CD14-positive monocyte (primary cell): ENCODE measurements around the gene GNS. TPM values are rescaled to one million over a fixed set of nuclear protein-coding genes. Genes with fewer than 3 reads are reported as not detected.

Experiments used
- DNase-seq, 3 donors: peaks; one replicate each; pipeline ENCODE4 v3.0.0-alpha.2; 2011 to 2022
- H2AFZ ChIP-seq: 2 replicates; pipeline ENCODE4 v1.6.0; 2012; ENCODE audit warnings: mild to moderate bottlenecking, low read depth, low read length, inconsistent platforms; ENCODE audit not compliant: insufficient read depth, poor library complexity, severe bottlenecking
- H3K27ac ChIP-seq, 2 donors: 1 replicate in 1 of 2; 2 replicates in 1 of 2; pipeline ENCODE4 v1.5.1; 2012 to 2013; ENCODE audit warnings: low read length in 2 of 2, control low read depth in 1 of 2, inconsistent platforms in 1 of 2, low read depth in 1 of 2, mild to moderate bottlenecking in 1 of 2
- H3K27me3 ChIP-seq, 2 donors: one replicate each; pipeline versions ENCODE4 v1.6.0 to v1.6.1; 2011 to 2013; ENCODE audit warnings: low read length in 2 of 2; ENCODE audit not compliant: control insufficient read depth in 2 of 2, insufficient read depth in 2 of 2
- H3K36me3 ChIP-seq, 2 donors: replicated peaks in 1 of 2; 1 replicate in 1 of 2; 2 replicates in 1 of 2; pipeline versions ENCODE4 v1.5.1 to v1.6.1; 2012 to 2013; ENCODE audit warnings: low read length in 2 of 2, control low read depth in 1 of 2, inconsistent platforms in 1 of 2, mild to moderate bottlenecking in 1 of 2; ENCODE audit not compliant: insufficient read depth in 2 of 2, control insufficient read depth in 1 of 2
- H3K4me1 ChIP-seq, 2 donors: 1 replicate in 1 of 2; 2 replicates in 1 of 2; pipeline versions ENCODE4 v1.5.1 to v1.6.1; 2012 to 2013; ENCODE audit warnings: low read length in 2 of 2, control low read depth in 1 of 2, inconsistent platforms in 1 of 2, mild to moderate bottlenecking in 1 of 2, moderate library complexity in 1 of 2; ENCODE audit not compliant: insufficient read depth in 2 of 2, control insufficient read depth in 1 of 2
- H3K4me2 ChIP-seq: replicated peaks from 2 replicates; pipeline ENCODE3; 2012; ENCODE audit warnings: low read length, moderate library complexity, mild to moderate bottlenecking; ENCODE audit not compliant: poor library complexity, severe bottlenecking; ENCODE audit errors: extremely low read depth
- H3K4me3 ChIP-seq, 3 experiments: fragments of 200-600 bp in 1 of 3; sonication (generic) in 1 of 3; replicated peaks in 1 of 3; 1 replicate in 2 of 3; 2 replicates in 1 of 3; pipeline ENCODE4 v1.5.1; 2011 to 2013; ENCODE audit warnings: low read length in 3 of 3, mild to moderate bottlenecking in 3 of 3, control low read depth in 2 of 3, low read depth in 2 of 3, inconsistent platforms in 1 of 3, moderate library complexity in 1 of 3
- H3K79me2 ChIP-seq: 2 replicates; pipeline ENCODE4 v1.6.0; 2012; ENCODE audit warnings: mild to moderate bottlenecking, control low read depth, inconsistent platforms, low read length, moderate library complexity; ENCODE audit not compliant: insufficient read depth
- H3K9ac ChIP-seq: 2 replicates; pipeline ENCODE4 v1.6.0; 2017; ENCODE audit warnings: low read length, mild to moderate bottlenecking; ENCODE audit not compliant: insufficient read depth, poor library complexity, severe bottlenecking
- H3K9me3 ChIP-seq, 2 donors: replicated peaks in 1 of 2; 1 replicate in 1 of 2; 2 replicates in 1 of 2; pipeline versions ENCODE4 v1.5.1 to v1.6.1; 2012 to 2013; ENCODE audit warnings: low read length in 2 of 2, control low read depth in 1 of 2; ENCODE audit not compliant: control insufficient read depth in 1 of 2, insufficient read depth in 1 of 2
- H4K20me1 ChIP-seq: 2 replicates; pipeline ENCODE4 v1.6.0; 2012; ENCODE audit warnings: mild to moderate bottlenecking, low read length, control low read depth, moderate library complexity; ENCODE audit not compliant: insufficient read depth
- H3K27ac Mint-ChIP-seq, 7 donors: one replicate each; pipeline ENCODE4 v1.8.0; 2020; ENCODE audit warnings: mild to moderate bottlenecking in 7 of 7, mixed read lengths in 7 of 7, moderate library complexity in 6 of 7, inconsistent platforms in 2 of 7
- H3K27me3 Mint-ChIP-seq, 3 donors: one replicate each; pipeline ENCODE4 v1.8.0; 2021 to 2022; ENCODE audit warnings: low read depth in 3 of 3, mild to moderate bottlenecking in 3 of 3, mixed read lengths in 3 of 3, moderate library complexity in 3 of 3, inconsistent platforms in 1 of 3
- H3K36me3 Mint-ChIP-seq, 2 donors: one replicate each; pipeline ENCODE4 v1.8.0; 2020; ENCODE audit warnings: mixed read lengths in 2 of 2, inconsistent platforms in 1 of 2, mild to moderate bottlenecking in 1 of 2
- H3K4me1 Mint-ChIP-seq: one replicate; pipeline ENCODE4 v1.8.0; 2020; ENCODE audit warnings: mild to moderate bottlenecking, mixed read lengths
- H3K4me3 Mint-ChIP-seq, 2 donors: one replicate each; pipeline ENCODE4 v1.8.0; 2020; ENCODE audit warnings: mild to moderate bottlenecking in 2 of 2, mixed read lengths in 2 of 2, moderate library complexity in 1 of 2
- H3K9me3 Mint-ChIP-seq, 7 donors: one replicate each; pipeline ENCODE4 v1.8.0; 2020 to 2022; ENCODE audit warnings: mixed read lengths in 7 of 7, mild to moderate bottlenecking in 6 of 7, moderate library complexity in 6 of 7, inconsistent platforms in 2 of 7
- CTCF ChIP-seq: fragments of 200-600 bp; IDR thresholded peaks from one replicate; pipeline ENCODE4 v1.8.0; 2022; ENCODE audit warnings: antibody characterized with exemption, mild to moderate bottlenecking
- WGBS: methylation state at CpG from one replicate; pipeline ENCODE4 v1.1.5; 2013; ENCODE audit warnings: missing lambda C conversion rate; ENCODE audit not compliant: insufficient coverage; 5-methylcytosine and 5-hydroxymethylcytosine counted together
- intact Hi-C, 2 donors: fragments of 100-400 bp; cut with micrococcal nuclease; formaldehyde crosslinking; loops; one replicate each; pipeline versions ENCODE4 v1.15.0 to v1.15.1; 2023
- polyA plus RNA-seq, 3 donors: library from polyadenylated mRNA; depleted of rRNA in 1 of 3; unstranded in 2 of 3; stranded (reverse) in 1 of 3; fragments of 300-500 nt in 2 of 3; fragments of >200 nt in 1 of 3; fragmentation: Illumina TruSeq in 2 of 3; gene quantifications; 1 replicate in 2 of 3; 2 replicates in 1 of 3; pipeline ENCODE4 v1.2.3, GENCODE V29; 2012 to 2021

GNS gene
- polyA plus RNA-seq, 3 donors: 103 to 274 (median 203) TPM

- intact Hi-C loops: no loop called here
- H3K4me3 Mint-ChIP-seq: no peak overlapping the region
- peak overlapping the region in 3 of 7 donors; percentile 42 to 78 (median 58) for H3K27ac Mint-ChIP-seq
- Histone ChIP-seq H3K36me3 (peaks cover 65 to 86% of the 10 kb centered on the region in 2 donors), H3K4me1 (peaks cover 18 to 19% of the 10 kb centered on the region in 2 donors), H3K27me3 (no peaks in the 10 kb centered on the region), H3K4me3 (no peak overlapping the region), H2AFZ (no peak overlapping the region), H3K79me2 (peaks cover 94% of the 10 kb centered on the region), H3K9ac (no peak overlapping the region), H4K20me1 (peaks cover 100% of the 10 kb centered on the region), H3K4me2 (no peak overlapping the region), H3K27ac (peak overlapping the region in 1 of 2 donors; percentile 60), H3K9me3 (no peaks in the 10 kb centered on the region)
- no peak for TF ChIP-seq CTCF
- WGBS: 23% methylated on average over 4 of the region's 5 CpGs
- H3K27me3 Mint-ChIP-seq: no peaks in the 10 kb centered on the region
- no peak for DNase-seq
- peaks cover 60 to 74% of the 10 kb centered on the region in 2 donors for H3K36me3 Mint-ChIP-seq
- no peaks in the 10 kb centered on the region for H3K9me3 Mint-ChIP-seq
- peaks cover 31% of the 10 kb centered on the region for H3K4me1 Mint-ChIP-seq
Measured at GRCh38 chr12:64687816-64688215, 71.4 kb downstream of the GNS start.

- H3K4me1 ChIP-seq: peaks cover 34 to 39% of the 10 kb centered on the region in 2 donors
- Mint-ChIP-seq H3K27me3 (no peaks in the 10 kb centered on the region), H3K4me3 (no peak overlapping the region), H3K9me3 (no peaks in the 10 kb centered on the region), H3K4me1 (peaks cover 47% of the 10 kb centered on the region), H3K36me3 (peaks cover 52 to 66% of the 10 kb centered on the region in 2 donors), H3K27ac (peak overlapping the region in 6 of 7 donors; percentile 12 to 74 (median 55))
- H4K20me1 ChIP-seq: peaks cover 100% of the 10 kb centered on the region
- peaks cover 99% of the 10 kb centered on the region for H3K79me2 ChIP-seq
- WGBS: 97% methylated on average over 13 of the region's 15 CpGs
- H2AFZ ChIP-seq: no peak overlapping the region
- H3K27ac ChIP-seq: peak overlapping the region in 1 of 2 donors; percentile 73
- DNase-seq: no peak
- H3K36me3 ChIP-seq: peaks cover 46 to 72% of the 10 kb centered on the region in 2 donors
- no peaks in the 10 kb centered on the region for H3K27me3 ChIP-seq
- intact Hi-C loops: no loop called here
- H3K4me2 ChIP-seq: no peak overlapping the region
- H3K4me3 ChIP-seq: no peak overlapping the region
- no peak overlapping the region for H3K9ac ChIP-seq
- TF ChIP-seq CTCF: no peak
- H3K9me3 ChIP-seq: no peaks in the 10 kb centered on the region
Measured at GRCh38 chr12:64685605-64686004, 73.6 kb downstream of the GNS start.
